Peyer's patch (tissue), 4 donors: Measurements from ENCODE around the gene SEMA4C. TPM values are rescaled to one million over a fixed set of nuclear protein-coding genes. Genes with fewer than 3 reads are reported as not detected.

Source experiments
- DNase-seq, 3 donors: peaks; one replicate each; pipeline ENCODE4 v3.0.0-alpha.2; 2017 to 2019
- H3K27ac ChIP-seq, 4 donors: fragments of 200-600 bp; sonication (generic); one replicate each; pipeline ENCODE4 v1.5.1; 2016 to 2019
- H3K27me3 ChIP-seq, 2 donors: fragments of 200-600 bp; sonication (generic); one replicate each; pipeline ENCODE4 v1.5.1; 2019
- H3K36me3 ChIP-seq, 3 donors: fragments of 200-600 bp; sonication (generic); one replicate each; pipeline ENCODE4 v1.5.1; 2016 to 2019
- H3K4me1 ChIP-seq, 4 donors: fragments of 200-600 bp; sonication (generic); one replicate each; pipeline ENCODE4 v1.5.1; 2016 to 2019
- H3K4me3 ChIP-seq, 4 donors: fragments of 200-600 bp; sonication (generic); 1 replicate in 3 of 4; 2 replicates in 1 of 4; pipeline ENCODE4 v1.5.1; 2016 to 2019; ENCODE audit warnings: mild to moderate bottlenecking in 1 of 4
- H3K9me3 ChIP-seq, 4 donors: fragments of 200-600 bp; sonication (generic); one replicate each; pipeline ENCODE4 v1.5.1; 2016 to 2019; ENCODE audit warnings: mild to moderate bottlenecking in 1 of 4
- CTCF ChIP-seq, 6 experiments: fragments of 450-650 bp in 4 of 6; fragments of 200-600 bp in 2 of 6; sonication (generic) in 1 of 6; IDR thresholded peaks; one replicate each; pipeline ENCODE4 v1.5.1; 2017 to 2019; ENCODE audit warnings: antibody characterized with exemption in 6 of 6, mild to moderate bottlenecking in 3 of 6, moderate library complexity in 1 of 6
- POLR2A ChIP-seq, 2 donors: fragments of 450-650 bp; IDR thresholded peaks; one replicate each; pipeline ENCODE4 v1.5.1; 2017; ENCODE audit warnings: antibody characterized with exemption in 2 of 2, mild to moderate bottlenecking in 2 of 2, moderate library complexity in 2 of 2
- total RNA-seq, 4 donors: library from RNA; depleted of rRNA; stranded (reverse); fragments of >200 nt; gene quantifications; one replicate each; pipeline ENCODE4 v1.1.0, GENCODE V29; 2016

The SEMA4C gene
- total RNA-seq, 4 donors from 2014 or later: 4.2 to 19.0 (median 13.9) TPM

- Histone ChIP-seq H3K4me3 (no peak overlapping the region), H3K27me3 (no peaks in the 10 kb centered on the region), H3K27ac (no peak overlapping the region), H3K36me3 (no peaks in the 10 kb centered on the region), H3K4me1 (peaks cover 0 to 14% (median 10%) of the 10 kb centered on the region in 4 donors), H3K9me3 (no peaks in the 10 kb centered on the region)
- TF ChIP-seq POLR2A (IDR thresholded peaks at IDR 0.05) (no peak), CTCF (IDR thresholded peaks at IDR 0.05) (peak in 2 of 6 experiments; percentile 7 to 13)
- no peak for DNase-seq
Measured at GRCh38 chr2:96916156-96916630, 46.3 kb upstream of the SEMA4C start.

GRCh38 chr2:96914332-96914731, 44.5 kb upstream of the SEMA4C start:
- no peak for TF ChIP-seq CTCF (IDR thresholded peaks at IDR 0.05)
- TF ChIP-seq POLR2A (IDR thresholded peaks at IDR 0.05): no peak
- Histone ChIP-seq H3K36me3 (no peaks in the 10 kb centered on the region), H3K4me3 (no peak overlapping the region), H3K27me3 (no peaks in the 10 kb centered on the region), H3K4me1 (peaks cover 0 to 14% (median 10%) of the 10 kb centered on the region in 4 donors), H3K9me3 (no peaks in the 10 kb centered on the region), H3K27ac (peak overlapping the region in 2 of 4 donors; percentile 13 to 50)
- no peak for DNase-seq

- Histone ChIP-seq H3K4me3 (peak overlapping the region in 2 of 4 donors; percentile 15 to 19), H3K4me1 (peaks cover 0 to 14% (median 10%) of the 10 kb centered on the region in 4 donors), H3K9me3 (no peaks in the 10 kb centered on the region), H3K27me3 (no peaks in the 10 kb centered on the region), H3K36me3 (no peaks in the 10 kb centered on the region), H3K27ac (peak overlapping the region in 3 of 4 donors; percentile 12 to 50 (median 13))
- TF ChIP-seq POLR2A (IDR thresholded peaks at IDR 0.05) (no peak), CTCF (IDR thresholded peaks at IDR 0.05) (no peak)
- DNase-seq: peak in 2 of 3 donors; percentile 49 to 83
Measured at GRCh38 chr2:96913398-96914202, 43.7 kb upstream of the SEMA4C start.

GRCh38 chr2:96913117-96913397, 43.2 kb upstream of the SEMA4C start:
- H3K4me3 ChIP-seq: peak overlapping the region in 1 of 4 donors; percentile 15
- no peaks in the 10 kb centered on the region for H3K27me3 ChIP-seq
- no peaks in the 10 kb centered on the region for H3K36me3 ChIP-seq
- TF ChIP-seq CTCF (IDR thresholded peaks at IDR 0.05) (no peak), POLR2A (IDR thresholded peaks at IDR 0.05) (no peak)
- DNase-seq: no peak
- H3K9me3 ChIP-seq: no peaks in the 10 kb centered on the region
- peak overlapping the region in 1 of 4 donors; percentile 50 for H3K27ac ChIP-seq
- H3K4me1 ChIP-seq: peaks cover 0 to 18% (median 10%) of the 10 kb centered on the region in 4 donors

- Histone ChIP-seq H3K4me1 (peaks cover 0 to 24% (median 10%) of the 10 kb centered on the region in 4 donors), H3K4me3 (no peak overlapping the region), H3K27ac (peak overlapping the region in 1 of 4 donors; percentile 50), H3K27me3 (no peaks in the 10 kb centered on the region), H3K9me3 (no peaks in the 10 kb centered on the region), H3K36me3 (no peaks in the 10 kb centered on the region)
- no peak for TF ChIP-seq CTCF (IDR thresholded peaks at IDR 0.05)
- TF ChIP-seq POLR2A (IDR thresholded peaks at IDR 0.05): no peak
- no peak for DNase-seq
Measured at GRCh38 chr2:96912346-96913116, 42.7 kb upstream of the SEMA4C start.
